H54 (cell line): Measurements from ENCODE around the gene SEMA4B.
"Not testable (repeated sequence)": the region's sequence is repeated elsewhere in the genome, so short reads cannot be mapped to it uniquely, and the experiment has no call there.

Experiments used
- DNase-seq: peaks from one replicate; pipeline ENCODE4 v3.0.0; 2011; ENCODE audit warnings: low spot score, mixed read lengths; ENCODE audit not compliant: insufficient read length
- FAIRE-seq: peaks from 3 replicates; lab custom pipeline; 2011; peaks lifted over from hg19 to GRCh38; lab: Jason Lieb, UNC
- POLR2A ChIP-seq: IDR thresholded peaks from 2 replicates; pipeline ENCODE4 v1.6.1; 2011; ENCODE audit warnings: low read depth, mild to moderate bottlenecking, low read length

SEMA4B gene

GRCh38 chr15:90165659-90166489 is 35.3 kb upstream of the SEMA4B start:
- FAIRE-seq (peak; percentile 50), DNase-seq (peak; percentile 55)
- no peak for TF ChIP-seq POLR2A

GRCh38 chr15:90167121-90167520 is 34.0 kb upstream of the SEMA4B start:
- FAIRE-seq (no peak), DNase-seq (no peak)
- TF ChIP-seq POLR2A: no peak

- DNase-seq (no peak), FAIRE-seq (no peak)
- no peak for TF ChIP-seq POLR2A
Measured at GRCh38 chr15:90171623-90172022, 29.5 kb upstream of the SEMA4B start.

GRCh38 chr15:90173372-90173771 is 27.8 kb upstream of the SEMA4B start:
- no peak for TF ChIP-seq POLR2A
- FAIRE-seq (no peak), DNase-seq (no peak)

- no peak for FAIRE-seq
- no peak for TF ChIP-seq POLR2A
- DNase-seq: no peak
Measured at GRCh38 chr15:90174140-90174875, 26.8 kb upstream of the SEMA4B start.

GRCh38 chr15:90177012-90177411 is 24.1 kb upstream of the SEMA4B start:
- TF ChIP-seq POLR2A: no peak
- FAIRE-seq (no peak), DNase-seq (no peak)

GRCh38 chr15:90178468-90179435 is 22.4 kb upstream of the SEMA4B start:
- TF ChIP-seq POLR2A: no peak
- DNase-seq (no peak), FAIRE-seq (no peak)

- FAIRE-seq: no peak
- DNase-seq: no peak
- TF ChIP-seq POLR2A: no peak
Measured at GRCh38 chr15:90181776-90182175, 19.4 kb upstream of the SEMA4B start.

- peak; percentile 41; the same call in 1 of the 2 replicates for TF ChIP-seq POLR2A
- DNase-seq: peak; percentile 57
- no peak for FAIRE-seq
Measured at GRCh38 chr15:90184119-90184785, 16.9 kb upstream of the SEMA4B start.

- DNase-seq: peak; percentile 57
- TF ChIP-seq POLR2A: peak; percentile 12; the same call in 1 of the 2 replicates
- FAIRE-seq: no peak
Measured at GRCh38 chr15:90184786-90185704, 16.1 kb upstream of the SEMA4B start.

- TF ChIP-seq POLR2A: no peak
- no peak for FAIRE-seq
- no peak for DNase-seq
Measured at GRCh38 chr15:90187257-90187868, 13.8 kb upstream of the SEMA4B start.

GRCh38 chr15:90188065-90188464 is 13.1 kb upstream of the SEMA4B start:
- FAIRE-seq, DNase-seq: not testable (repeated sequence)
